Right cardiac atrium (tissue), 5 donors: ENCODE measurements around the gene RFTN1. TPM values are rescaled to one million over a fixed set of nuclear protein-coding genes. Genes with fewer than 3 reads are reported as not detected.

Source experiments
- ATAC-seq, 2 donors: fragments of 200-7000 bp; cut with Tn5 transposase; one replicate each; pipeline versions ENCODE4 v1.8.0 to v1.9.1; 2020; ENCODE audit warnings: moderate library complexity in 2 of 2, mild to moderate bottlenecking in 1 of 2
- DNase-seq, 3 donors: peaks; one replicate each; pipeline ENCODE4 v3.0.0-alpha.2; 2020
- H3K27ac ChIP-seq: one replicate; pipeline ENCODE4 v1.5.1; 2013; ENCODE audit warnings: mild to moderate bottlenecking, low read length, control low read depth, moderate library complexity
- H3K27me3 ChIP-seq: one replicate; pipeline ENCODE4 v1.6.1; 2013; ENCODE audit not compliant: control insufficient read depth, insufficient read depth
- H3K4me1 ChIP-seq: one replicate; pipeline ENCODE4 v1.6.1; 2013; ENCODE audit warnings: low read length; ENCODE audit not compliant: control insufficient read depth, insufficient read depth
- H3K4me3 ChIP-seq: one replicate; pipeline ENCODE4 v1.5.1; 2013; ENCODE audit warnings: low read length, control low read depth
- H3K9me3 ChIP-seq: one replicate; pipeline ENCODE4 v1.6.1; 2013; ENCODE audit warnings: low read length; ENCODE audit not compliant: control insufficient read depth
- WGBS: extraction: QIAGEN DNeasy Blood & Tissue Kit; methylation state at CpG from one replicate; pipeline ENCODE4 v1.1.7; 2013; 5-methylcytosine and 5-hydroxymethylcytosine counted together
- intact Hi-C, 4 donors: fragments of 100-400 bp; cut with DNase I; formaldehyde crosslinking; loops; one replicate each; pipeline versions ENCODE4 v1.11.0 to v1.14.0; 2022 to 2023
- polyA plus RNA-seq: library from polyadenylated mRNA; stranded (reverse); fragments of 200-250 nt; gene quantifications from one replicate; pipeline ENCODE4 v1.2.3, GENCODE V29; 2013
- total RNA-seq, 4 donors: library from RNA; stranded (reverse); fragmentation: NEBNext Ultra II Directional; extraction: Animal tissue kit (Norgen Biotek cat#: 25700); gene quantifications; one replicate each; pipeline ENCODE4 v1.2.1, GENCODE V29; 2021
- donor health status: healthy with polysubstance abuse.
- donor health status: DM: no; HTN: yes; CAD: no.
- donor health status: DM: no; HTN: no; CAD: no.
- donor health status: DM: no; HTN: yes; CAD: no; lungs with severe emphysema.
- donor health status: DM: yes; HTN: yes; CAD: no.

Gene RFTN1
- total and polyA plus RNA-seq, 5 donors: 17.9 to 23.6 (median 21.2) TPM

GRCh38 chr3:16386561-16386960 is 126.9 kb downstream of the RFTN1 start:
- Histone ChIP-seq H3K27ac (no peak overlapping the region), H3K4me1 (peaks cover 2% of the 10 kb centered on the region), H3K9me3 (no peaks in the 10 kb centered on the region), H3K4me3 (no peak overlapping the region), H3K27me3 (no peaks in the 10 kb centered on the region)
- intact Hi-C loops: no loop called here
- DNase-seq (no peak), ATAC-seq (no peak)
- WGBS: 83% methylated on average over 4 of the region's 4 CpGs

DNA sequence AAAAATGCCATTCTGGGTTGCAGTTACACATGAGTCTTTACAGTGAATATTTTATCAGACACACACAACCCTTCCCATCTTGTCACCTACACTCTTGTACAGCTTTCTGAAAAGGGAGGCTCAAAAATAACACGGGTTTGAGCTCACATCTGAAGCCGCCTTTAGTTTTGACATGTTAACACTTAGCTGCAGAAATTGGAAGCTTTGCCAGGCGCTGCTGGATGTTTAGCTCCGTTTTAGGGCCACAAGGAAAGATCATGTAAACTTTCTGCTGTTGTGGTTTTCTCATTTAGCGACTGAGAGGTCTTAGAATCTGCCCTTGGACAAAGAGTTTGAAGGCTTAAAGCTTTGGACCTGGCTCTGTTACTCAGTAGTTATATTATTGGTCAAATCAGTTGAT is 128.3 kb downstream of the RFTN1 start:
- intact Hi-C loops: no loop called here
- H3K27ac ChIP-seq: no peak overlapping the region
- no peak overlapping the region for H3K4me3 ChIP-seq
- no peaks in the 10 kb centered on the region for H3K27me3 ChIP-seq
- peaks cover 2% of the 10 kb centered on the region for H3K4me1 ChIP-seq
- 61% methylated on average over 5 of the region's 5 CpGs for WGBS
- H3K9me3 ChIP-seq: no peaks in the 10 kb centered on the region
- no peak for ATAC-seq
- no peak for DNase-seq

GRCh38 chr3:16383864-16384263 is 129.6 kb downstream of the RFTN1 start:
- no peaks in the 10 kb centered on the region for H3K9me3 ChIP-seq
- WGBS: 95% methylated on average over 1 of the region's 1 CpG
- ATAC-seq (no peak), DNase-seq (no peak)
- no peak overlapping the region for H3K4me3 ChIP-seq
- H3K27ac ChIP-seq: no peak overlapping the region
- peaks cover 2% of the 10 kb centered on the region for H3K4me1 ChIP-seq
- H3K27me3 ChIP-seq: no peaks in the 10 kb centered on the region
- intact Hi-C loops: no loop called here

- intact Hi-C loops: no loop called here
- Histone ChIP-seq H3K9me3 (no peaks in the 10 kb centered on the region), H3K27me3 (no peaks in the 10 kb centered on the region), H3K4me3 (no peak overlapping the region), H3K4me1 (peaks cover 4% of the 10 kb centered on the region), H3K27ac (no peak overlapping the region)
- DNase-seq: no peak
- WGBS: 95% methylated on average over 5 of the region's 5 CpGs
- ATAC-seq: no peak
These were observed 130.7 kb downstream of the RFTN1 start for GRCh38 chr3:16382845-16383244.

GRCh38 chr3:16381426-16381825 is 132.1 kb downstream of the RFTN1 start:
- no peaks in the 10 kb centered on the region for H3K27me3 ChIP-seq
- H3K27ac ChIP-seq: no peak overlapping the region
- intact Hi-C loops: no loop called here
- ATAC-seq (no peak), DNase-seq (peak in 1 of 3 donors; percentile 18)
- H3K9me3 ChIP-seq: no peaks in the 10 kb centered on the region
- no peak overlapping the region for H3K4me3 ChIP-seq
- WGBS: 79% methylated on average over 4 of the region's 4 CpGs
- H3K4me1 ChIP-seq: peaks cover 5% of the 10 kb centered on the region

GRCh38 chr3:16380421-16380820 is 133.1 kb downstream of the RFTN1 start:
- Histone ChIP-seq H3K27ac (no peak overlapping the region), H3K27me3 (no peaks in the 10 kb centered on the region), H3K9me3 (no peaks in the 10 kb centered on the region), H3K4me1 (peaks cover 5% of the 10 kb centered on the region), H3K4me3 (no peak overlapping the region)
- ATAC-seq: no peak
- 94% methylated on average over 1 of the region's 1 CpG for WGBS
- intact Hi-C loops: no loop called here
- no peak for DNase-seq

DNA sequence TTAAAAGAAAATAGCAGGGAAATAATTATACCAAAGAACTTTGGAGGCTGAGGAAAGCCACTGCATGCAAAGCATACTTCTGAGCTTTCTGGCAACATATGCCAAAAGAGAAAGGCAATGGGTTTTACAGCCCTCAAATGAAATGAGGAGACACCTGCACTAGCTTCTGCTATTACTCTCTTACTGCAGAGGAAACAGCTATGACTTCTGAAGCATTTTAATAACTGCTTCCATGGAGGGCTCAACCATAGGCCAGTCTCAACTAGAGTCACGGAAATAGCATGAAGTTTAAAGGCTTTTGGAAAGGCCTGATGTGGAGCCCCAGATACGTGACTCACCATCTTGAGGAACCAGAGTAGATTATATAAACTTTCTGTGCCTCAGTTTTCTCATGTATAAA is 133.7 kb downstream of the RFTN1 start:
- intact Hi-C loops: loop anchor here in 1 of 4 donors (10.0 kb wide), 2 partner anchors 65 to 135 kb away; partner anchors contain the start of gene RFTN1

GRCh38 chr3:16378920-16379319 is 134.6 kb downstream of the RFTN1 start:
- H3K9me3 ChIP-seq: no peaks in the 10 kb centered on the region
- ATAC-seq (no peak), DNase-seq (no peak)
- H3K4me3 ChIP-seq: no peak overlapping the region
- peaks cover 7% of the 10 kb centered on the region for H3K4me1 ChIP-seq
- intact Hi-C loops: loop anchor here in 1 of 4 donors (10.0 kb wide), 2 partner anchors 64 to 136 kb away; partner anchors contain the start of gene RFTN1
- no peaks in the 10 kb centered on the region for H3K27me3 ChIP-seq
- H3K27ac ChIP-seq: no peak overlapping the region
- whole genome bisulfite sequencing: 64% methylated on average over 3 of the region's 3 CpGs

More for the DNA sequence above, 133.7 kb downstream of the RFTN1 start:
- no peaks in the 10 kb centered on the region for H3K9me3 ChIP-seq
- H3K4me3 ChIP-seq: no peak overlapping the region
- WGBS: 47% methylated on average over 2 of the region's 2 CpGs
- DNase-seq (no peak), ATAC-seq (no peak)
- peaks cover 5% of the 10 kb centered on the region for H3K4me1 ChIP-seq
- H3K27me3 ChIP-seq: no peaks in the 10 kb centered on the region
- H3K27ac ChIP-seq: no peak overlapping the region

DNA sequence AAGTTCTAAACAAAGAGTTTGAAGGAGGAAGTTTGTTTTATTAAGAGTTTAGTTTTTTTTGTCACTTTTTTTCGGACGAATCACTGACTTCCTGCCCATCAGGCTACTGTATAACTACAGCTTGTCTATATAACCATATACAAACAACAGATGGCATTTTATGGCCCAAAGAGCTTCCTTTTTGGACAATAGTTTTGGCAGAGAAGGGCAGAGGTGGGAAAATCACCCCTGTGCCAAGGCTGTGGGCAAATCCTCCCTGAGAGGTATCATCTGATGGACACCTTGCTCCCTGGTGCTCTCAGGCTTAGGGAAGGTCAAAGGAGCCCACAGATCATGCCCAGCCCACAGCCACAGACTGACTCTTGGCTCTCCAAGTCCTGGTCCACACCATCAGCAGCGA is 135.1 kb downstream of the RFTN1 start:
- Histone ChIP-seq H3K9me3 (no peaks in the 10 kb centered on the region), H3K27me3 (no peaks in the 10 kb centered on the region), H3K4me1 (peaks cover 11% of the 10 kb centered on the region), H3K4me3 (no peak overlapping the region), H3K27ac (no peak overlapping the region)
- intact Hi-C loops: loop anchor here in 1 of 4 donors (10.0 kb wide), 2 partner anchors 64 to 136 kb away; partner anchors contain the start of gene RFTN1
- no peak for DNase-seq
- no peak for ATAC-seq
- 67% methylated on average over 3 of the region's 3 CpGs for WGBS

GRCh38 chr3:16377847-16378302 is 135.6 kb downstream of the RFTN1 start:
- H3K27ac ChIP-seq: no peak overlapping the region
- ATAC-seq (peak in 1 of 2 donors; percentile 6), DNase-seq (no peak)
- intact Hi-C loops: loop anchor here in 1 of 4 donors (10.0 kb wide), 2 partner anchors 63 to 137 kb away; partner anchors contain the start of gene RFTN1
- peaks cover 16% of the 10 kb centered on the region for H3K4me1 ChIP-seq
- H3K9me3 ChIP-seq: no peaks in the 10 kb centered on the region
- no peak overlapping the region for H3K4me3 ChIP-seq
- no peaks in the 10 kb centered on the region for H3K27me3 ChIP-seq
- WGBS: 70% methylated on average over 15 of the region's 15 CpGs

- Histone ChIP-seq H3K4me1 (peaks cover 22% of the 10 kb centered on the region), H3K4me3 (no peak overlapping the region), H3K9me3 (no peaks in the 10 kb centered on the region), H3K27ac (no peak overlapping the region), H3K27me3 (no peaks in the 10 kb centered on the region)
- ATAC-seq (no peak), DNase-seq (no peak)
- WGBS: 53% methylated on average over 5 of the region's 5 CpGs
- intact Hi-C loops: loop anchor here in 1 of 4 donors (10.0 kb wide), 2 partner anchors 62 to 138 kb away; partner anchors contain the start of gene RFTN1
These were observed 136.3 kb downstream of the RFTN1 start for GRCh38 chr3:16377196-16377595.

DNA sequence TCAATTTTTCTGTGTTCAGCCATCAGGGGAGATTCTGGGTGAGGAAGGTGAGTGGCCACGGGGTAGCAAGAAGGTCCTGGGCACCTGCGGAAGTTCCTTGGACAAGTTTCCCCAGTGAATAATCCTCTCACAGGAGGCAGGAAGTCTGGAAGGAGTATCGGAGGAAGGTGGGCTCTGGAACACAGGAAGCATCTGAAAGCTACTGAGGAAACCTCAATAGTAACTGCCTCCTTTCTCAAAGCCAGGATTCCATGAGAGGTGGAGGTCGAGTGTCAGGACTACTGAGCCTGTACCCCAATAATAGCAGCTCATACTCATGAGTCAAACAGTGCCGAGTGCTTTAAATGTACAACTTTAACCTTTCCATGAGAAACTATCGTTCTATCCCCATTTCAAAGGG is 137.6 kb downstream of the RFTN1 start:
- intact Hi-C loops: loop anchor here in 1 of 4 donors (10.0 kb wide), 2 partner anchors 61 to 139 kb away; partner anchors contain the start of gene RFTN1
- Histone ChIP-seq H3K4me1 (peaks cover 29% of the 10 kb centered on the region), H3K27ac (no peak overlapping the region)

More for the DNA sequence above, 137.6 kb downstream of the RFTN1 start:
- Histone ChIP-seq H3K27me3 (no peaks in the 10 kb centered on the region), H3K9me3 (no peaks in the 10 kb centered on the region), H3K4me3 (no peak overlapping the region)
- ATAC-seq: no peak
- WGBS: 71% methylated on average over 6 of the region's 6 CpGs
- no peak for DNase-seq
